ENCODE data around the gene BLZF1.

GRCh38 chr1:169426174-169426705 lies 58.2 kb downstream of the BLZF1 start:
- TF ChIP-seq CTCF (IDR thresholded peaks at IDR 0.05) (no peak), REST (IDR thresholded peaks at IDR 0.05; ENCODE audit: insufficient read depth in 1 of 2, low read depth in 2 of 2, low read length in 1 of 2) (no peak)
